CD4-positive, alpha-beta T cell treated with Interleukin-17A for 4 hours (primary cell): Measurements from ENCODE around the gene IL17C.
A peak's percentile ranks its signal among the peaks of the same experiment; 100 is the strongest.

Experiments
- DNase-seq: peaks from one replicate; pipeline ENCODE4 v3.0.0-alpha.2; 2020; ENCODE audit warnings: mixed read lengths

Gene IL17C

DNA sequence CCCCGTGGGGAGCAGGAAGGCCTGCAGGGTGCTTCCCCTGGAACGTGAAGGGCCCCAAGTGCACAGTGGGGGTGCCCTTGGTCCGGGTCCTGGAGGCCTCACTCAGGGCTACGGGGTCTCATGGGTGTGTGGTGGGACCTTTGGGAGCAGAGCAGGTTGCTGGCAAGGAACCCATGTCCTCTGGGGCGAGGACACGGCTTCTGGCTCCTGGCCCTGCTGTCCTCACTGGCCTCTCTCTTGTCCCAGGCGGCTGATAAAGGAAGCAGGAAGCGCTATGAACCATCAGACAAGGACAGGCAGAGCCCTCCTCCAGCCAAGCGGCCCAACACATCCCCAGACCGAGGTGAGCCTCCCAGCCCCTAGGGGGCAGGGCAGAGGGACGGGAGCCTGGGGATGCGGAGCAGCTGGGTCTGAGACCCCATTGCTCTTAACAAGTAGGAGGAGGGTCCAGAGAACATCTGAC, 9.8 kb upstream of the IL17C start:
- no peak for DNase-seq

DNA sequence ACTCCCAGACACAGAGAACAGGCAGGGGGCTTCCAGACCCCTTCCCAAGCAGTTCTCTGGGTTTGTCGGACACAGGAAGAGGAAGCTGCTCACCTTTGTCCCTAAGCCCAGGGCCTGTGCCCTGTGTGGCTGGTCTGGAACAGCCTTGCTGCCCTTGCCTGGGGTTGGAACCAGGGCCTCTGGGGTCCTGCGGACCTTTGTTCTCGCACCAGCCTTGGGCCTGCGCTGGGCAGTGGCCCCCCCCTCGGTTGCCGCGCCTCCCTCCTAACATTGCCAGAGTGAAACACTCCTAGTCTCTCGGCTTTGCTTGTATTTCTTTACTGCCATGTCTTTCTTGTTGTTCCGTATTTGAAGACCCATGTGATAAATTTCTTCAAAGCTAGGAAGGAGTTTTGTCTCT, 8.5 kb upstream of the IL17C start:
- no peak for DNase-seq

GRCh38 chr16:88630433-88630832, 7.9 kb upstream of the IL17C start:
- DNase-seq: no peak

DNA sequence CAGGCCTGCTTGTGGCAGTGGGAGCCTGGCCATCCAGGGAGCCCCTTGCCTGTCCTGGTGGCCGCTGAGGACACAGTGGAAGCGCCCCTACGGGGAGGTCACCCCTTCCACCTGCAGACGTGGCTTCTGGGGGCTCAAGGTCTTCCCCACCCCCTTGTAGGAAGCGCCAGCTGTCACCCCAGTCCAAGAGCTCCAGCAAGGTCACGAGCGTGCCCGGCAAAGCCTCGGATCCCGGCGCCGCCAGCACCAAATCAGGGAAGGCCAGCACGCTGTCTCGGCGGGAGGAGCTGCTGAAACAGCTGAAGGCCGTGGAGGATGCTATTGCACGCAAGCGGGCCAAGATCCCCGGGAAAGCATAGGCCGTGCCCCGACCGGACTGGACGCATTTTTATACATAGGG, 7.4 kb upstream of the IL17C start:
- no peak for DNase-seq

DNA sequence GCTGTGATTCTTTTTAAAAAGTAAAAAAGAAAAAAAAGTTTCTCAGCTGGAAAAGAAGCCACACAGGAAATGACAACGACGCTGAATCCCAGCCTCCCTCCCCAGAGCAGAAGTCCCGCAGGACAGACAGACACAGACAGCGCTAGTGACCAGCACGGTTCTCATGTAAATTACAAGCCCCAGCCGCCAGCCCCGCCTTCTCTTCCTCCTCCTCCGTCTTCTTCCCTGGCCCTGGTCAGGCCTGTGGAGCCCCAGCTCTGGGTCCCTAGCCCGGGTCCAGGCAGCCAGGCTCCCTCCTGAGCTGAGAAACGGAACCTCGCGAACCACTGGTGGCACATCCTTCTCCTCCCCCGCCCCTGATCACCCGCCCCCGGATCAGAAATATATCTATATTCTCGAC, 7.0 kb upstream of the IL17C start:
- no peak for DNase-seq

DNA sequence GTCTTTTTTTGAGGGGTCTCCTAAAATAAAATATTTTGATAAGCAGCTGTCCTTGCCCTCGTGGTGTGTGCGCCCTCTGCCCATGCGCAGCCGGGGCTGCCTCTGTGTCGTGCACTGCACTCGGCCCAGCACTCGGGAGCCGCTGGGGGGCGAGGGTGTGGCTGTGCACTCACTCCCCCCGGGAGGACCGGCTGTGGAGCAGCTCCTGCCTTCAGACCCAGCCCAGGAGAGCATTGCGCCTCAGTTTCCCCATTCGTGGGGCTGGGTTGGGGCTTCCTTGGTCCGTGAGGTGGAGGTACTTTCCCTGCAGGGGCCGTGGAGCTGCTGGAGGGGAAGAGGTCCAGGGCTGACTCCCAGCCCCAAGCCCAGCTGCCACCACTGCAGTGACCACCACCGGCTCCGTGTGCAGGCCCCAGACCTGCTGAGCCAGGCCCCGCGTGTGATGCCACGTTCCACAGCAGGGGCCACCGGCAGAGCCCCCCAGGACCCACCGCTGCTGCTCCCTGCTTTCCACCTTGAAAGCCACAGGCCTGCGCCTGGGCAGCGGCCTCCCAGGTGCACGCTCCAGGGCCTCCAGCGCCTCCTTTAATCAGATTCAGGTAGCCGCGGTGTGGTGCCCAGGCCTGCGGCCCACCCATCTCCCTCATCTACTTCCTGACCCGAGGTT, 6.3 kb upstream of the IL17C start:
- no peak for DNase-seq

DNA sequence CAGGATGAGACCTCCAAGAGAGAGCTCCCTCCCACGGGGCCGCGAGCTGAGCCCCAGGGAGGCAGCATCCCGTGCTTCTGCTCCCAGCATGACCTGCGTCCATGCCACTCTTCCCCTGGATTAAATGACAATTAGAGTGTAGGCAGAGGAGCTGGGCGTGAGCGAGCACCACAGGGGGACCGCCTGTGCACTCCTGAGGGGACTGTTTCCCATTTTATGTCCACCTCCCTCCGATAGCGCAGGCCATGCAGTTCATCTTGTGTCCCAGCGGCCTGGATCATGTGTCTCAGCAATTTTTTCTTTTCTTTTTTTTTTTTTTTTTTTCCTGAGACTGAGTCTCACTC, 5.8 kb upstream of the IL17C start:
- DNase-seq: no peak

DNA sequence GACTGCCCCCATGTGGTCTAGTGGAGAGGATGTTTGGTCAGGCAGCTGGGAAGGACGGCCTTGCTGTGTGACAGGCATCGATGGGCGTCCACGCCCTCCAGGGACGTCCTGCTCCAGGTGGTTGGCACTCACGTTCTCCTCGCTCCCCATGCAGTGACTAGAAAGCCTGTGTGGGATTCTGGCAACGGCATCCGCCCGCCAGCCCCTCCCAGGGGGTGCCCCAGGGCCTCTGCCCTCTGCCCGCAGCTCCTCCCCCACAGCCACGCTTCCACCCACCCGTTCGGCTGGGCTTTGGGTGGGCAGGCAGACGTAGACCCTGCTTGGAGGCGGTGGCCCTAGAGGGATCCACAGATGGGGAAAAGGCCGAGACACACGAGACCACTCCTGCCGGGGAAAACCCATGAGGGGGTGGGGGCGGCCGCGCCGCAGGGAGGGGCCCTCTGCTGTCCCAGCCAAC, 4.7 kb upstream of the IL17C start:
- DNase-seq: peak; percentile 53

- peak; percentile 74 for DNase-seq
Measured at GRCh38 chr16:88634141-88634993, 4.0 kb upstream of the IL17C start.

- DNase-seq: no peak
Measured at GRCh38 chr16:88634994-88635670, 3.2 kb upstream of the IL17C start.

GRCh38 chr16:88635671-88636319, 2.6 kb upstream of the IL17C start:
- DNase-seq: no peak

DNA sequence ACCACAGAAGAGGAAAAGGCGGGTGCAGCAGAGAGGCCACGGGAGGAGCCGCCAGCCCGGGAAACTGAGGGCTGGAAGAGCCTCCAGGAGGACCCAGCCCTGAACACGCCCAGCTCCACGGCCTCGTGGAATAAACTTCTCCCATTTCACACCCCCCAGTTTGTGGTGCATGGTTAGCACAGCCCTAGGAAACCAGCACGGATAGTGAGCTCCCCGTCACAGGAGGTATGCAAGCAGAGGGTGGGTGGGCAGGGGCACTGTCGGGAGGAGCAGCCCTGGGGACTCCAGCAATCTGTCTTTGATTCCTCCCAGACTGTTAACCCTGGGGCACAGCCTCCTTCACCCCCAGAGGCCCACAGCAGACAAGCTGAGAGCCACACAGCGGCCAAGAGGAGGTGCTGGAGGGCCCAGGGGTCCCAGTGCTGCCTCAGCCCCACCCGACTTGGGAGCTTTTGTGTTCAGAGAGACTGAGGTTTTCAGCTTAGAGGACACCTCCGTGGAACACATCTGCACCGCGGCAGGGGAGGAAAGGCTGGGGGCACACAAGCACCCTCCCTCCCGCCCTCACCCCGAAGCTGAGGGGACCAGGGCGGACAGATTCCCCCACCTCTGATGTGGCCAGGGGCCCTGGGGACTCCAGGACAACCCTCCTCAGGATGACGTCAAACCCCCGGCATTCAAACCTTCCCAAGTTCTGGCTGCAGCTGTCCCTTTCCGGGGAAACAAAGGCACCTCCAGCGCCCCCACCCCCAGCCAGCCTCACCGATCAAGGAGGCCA, 1.7 kb upstream of the IL17C start:
- DNase-seq: no peak

DNA sequence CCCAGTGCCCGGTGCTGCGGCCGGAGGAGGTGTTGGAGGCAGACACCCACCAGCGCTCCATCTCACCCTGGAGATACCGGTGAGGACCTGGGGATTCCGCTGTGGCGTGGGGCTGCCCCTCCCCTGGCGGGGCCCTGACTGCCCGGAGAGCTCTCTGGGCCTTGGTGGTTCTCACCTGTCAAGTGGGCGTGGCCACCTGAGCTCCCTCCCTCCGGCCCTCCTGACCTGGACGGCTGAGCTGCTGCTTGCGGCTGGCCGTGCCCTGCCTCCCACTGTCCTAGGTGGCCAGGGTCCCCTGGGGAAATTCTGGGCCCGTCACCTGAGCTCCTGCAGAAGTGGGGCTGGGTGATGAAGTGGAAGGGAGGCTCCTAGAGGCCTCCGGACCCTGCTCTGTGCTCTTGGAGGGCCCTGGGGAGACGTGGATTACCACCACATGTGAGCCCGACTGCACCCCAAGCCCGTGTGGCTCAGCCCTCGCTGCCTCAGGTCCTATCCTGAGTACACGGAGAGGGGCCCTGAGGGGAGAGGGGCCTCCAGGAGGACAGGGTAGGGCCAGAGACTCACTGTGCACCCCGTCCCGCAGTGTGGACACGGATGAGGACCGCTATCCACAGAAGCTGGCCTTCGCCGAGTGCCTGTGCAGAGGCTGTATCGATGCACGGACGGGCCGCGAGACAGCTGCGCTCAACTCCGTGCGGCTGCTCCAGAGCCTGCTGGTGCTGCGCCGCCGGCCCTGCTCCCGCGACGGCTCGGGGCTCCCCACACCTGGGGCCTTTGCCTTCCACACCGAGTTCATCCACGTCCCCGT, 1.1 kb downstream of the IL17C start:
- DNase-seq: no peak

DNA sequence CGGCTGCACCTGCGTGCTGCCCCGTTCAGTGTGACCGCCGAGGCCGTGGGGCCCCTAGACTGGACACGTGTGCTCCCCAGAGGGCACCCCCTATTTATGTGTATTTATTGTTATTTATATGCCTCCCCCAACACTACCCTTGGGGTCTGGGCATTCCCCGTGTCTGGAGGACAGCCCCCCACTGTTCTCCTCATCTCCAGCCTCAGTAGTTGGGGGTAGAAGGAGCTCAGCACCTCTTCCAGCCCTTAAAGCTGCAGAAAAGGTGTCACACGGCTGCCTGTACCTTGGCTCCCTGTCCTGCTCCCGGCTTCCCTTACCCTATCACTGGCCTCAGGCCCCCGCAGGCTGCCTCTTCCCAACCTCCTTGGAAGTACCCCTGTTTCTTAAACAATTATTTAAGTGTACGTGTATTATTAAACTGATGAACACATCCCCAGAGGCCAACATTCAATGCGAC, 1.7 kb downstream of the IL17C start:
- no peak for DNase-seq

DNA sequence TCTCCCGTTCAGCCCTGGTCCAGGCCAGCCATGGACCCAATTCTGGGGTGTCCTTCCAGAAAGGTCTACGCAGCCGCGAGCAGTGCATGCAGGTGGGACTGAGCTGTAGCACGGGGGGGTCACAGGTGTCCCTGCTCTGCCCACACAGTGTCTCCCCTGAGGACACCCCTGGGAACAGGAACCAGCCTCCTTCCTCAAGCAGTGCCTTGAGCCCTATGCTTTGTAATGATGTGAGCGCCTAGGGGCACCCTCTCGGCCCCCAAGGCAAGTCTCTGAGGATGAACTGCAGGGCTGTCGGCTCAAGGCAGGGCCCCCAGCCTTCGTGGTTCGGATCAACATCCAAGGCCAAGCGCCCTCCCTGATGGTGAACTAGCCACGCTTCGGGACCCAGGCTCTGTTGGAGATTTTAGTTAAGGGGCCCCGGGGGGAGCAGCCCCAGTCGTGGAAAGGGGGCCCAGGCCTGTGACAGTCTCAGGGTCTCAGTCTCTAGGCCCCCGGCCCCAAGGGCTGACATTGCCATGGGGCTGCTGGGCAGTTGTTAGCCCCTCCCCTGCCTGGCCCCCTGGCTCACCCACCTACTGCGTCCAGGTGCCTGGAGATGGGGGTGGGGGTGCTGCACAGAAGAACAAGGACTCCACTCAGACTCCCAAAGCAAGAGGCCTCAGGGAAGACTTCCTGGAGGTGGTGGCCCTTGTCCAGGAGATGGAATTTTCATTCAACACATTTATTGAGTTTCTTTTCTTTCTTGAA, 2.3 kb downstream of the IL17C start:
- no peak for DNase-seq

- DNase-seq: no peak
Measured at GRCh38 chr16:88642881-88643643, 4.7 kb downstream of the IL17C start.

DNA sequence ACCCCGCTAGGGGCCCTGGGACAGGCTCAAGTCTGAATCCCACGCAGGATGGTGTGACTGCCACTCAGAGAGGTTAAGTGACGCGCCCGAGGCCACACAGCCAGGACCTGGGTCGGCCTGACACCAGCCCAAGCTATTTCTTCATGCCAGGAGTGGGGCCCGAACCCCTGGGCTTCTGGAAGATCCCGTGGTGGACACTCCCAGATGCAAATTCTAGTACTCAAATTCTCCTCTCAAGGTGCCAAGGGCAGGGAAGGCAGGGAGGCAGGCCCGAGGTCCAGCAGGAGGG, 5.2 kb downstream of the IL17C start:
- DNase-seq: no peak

DNA sequence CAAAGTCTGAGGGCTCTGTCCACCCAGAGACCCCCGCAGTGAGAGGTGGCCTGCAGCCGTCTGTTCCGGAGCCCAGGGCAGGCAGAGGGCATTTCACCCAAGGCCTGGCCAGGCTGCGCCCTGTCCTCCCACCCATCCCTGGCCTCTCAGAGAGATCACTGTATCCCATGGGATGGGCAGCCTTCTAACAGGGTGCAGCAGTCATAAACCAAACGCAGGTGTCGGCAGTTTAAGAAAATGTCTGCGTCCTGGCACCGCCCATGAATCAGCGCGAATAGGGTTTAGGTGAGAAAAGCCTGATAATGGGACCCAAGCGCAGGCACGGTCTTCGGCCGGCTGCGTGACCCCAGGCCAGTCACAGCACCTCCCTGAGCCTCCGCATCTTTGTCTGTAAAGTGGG, 7.1 kb downstream of the IL17C start:
- no peak for DNase-seq

DNA sequence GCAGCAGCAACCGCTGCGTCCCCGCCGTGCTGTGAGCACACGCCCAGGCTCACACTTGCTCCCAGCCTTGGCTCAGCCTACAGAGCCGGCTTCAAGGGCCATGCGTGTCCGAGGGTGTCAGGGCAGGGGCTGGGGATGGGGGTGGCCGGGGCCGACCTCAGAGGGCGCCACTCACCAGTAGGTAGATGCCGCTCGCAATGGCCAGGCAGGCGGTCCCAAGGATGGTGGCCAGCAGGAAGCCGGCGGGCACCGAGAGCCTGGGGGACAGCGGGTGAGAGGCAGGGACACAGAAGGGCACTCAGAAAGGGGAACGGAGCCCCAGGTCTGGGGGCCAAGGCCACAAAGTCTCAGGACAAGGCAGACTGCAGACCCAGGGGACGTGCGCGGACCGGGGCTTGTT, 7.6 kb downstream of the IL17C start:
- DNase-seq: no peak

DNA sequence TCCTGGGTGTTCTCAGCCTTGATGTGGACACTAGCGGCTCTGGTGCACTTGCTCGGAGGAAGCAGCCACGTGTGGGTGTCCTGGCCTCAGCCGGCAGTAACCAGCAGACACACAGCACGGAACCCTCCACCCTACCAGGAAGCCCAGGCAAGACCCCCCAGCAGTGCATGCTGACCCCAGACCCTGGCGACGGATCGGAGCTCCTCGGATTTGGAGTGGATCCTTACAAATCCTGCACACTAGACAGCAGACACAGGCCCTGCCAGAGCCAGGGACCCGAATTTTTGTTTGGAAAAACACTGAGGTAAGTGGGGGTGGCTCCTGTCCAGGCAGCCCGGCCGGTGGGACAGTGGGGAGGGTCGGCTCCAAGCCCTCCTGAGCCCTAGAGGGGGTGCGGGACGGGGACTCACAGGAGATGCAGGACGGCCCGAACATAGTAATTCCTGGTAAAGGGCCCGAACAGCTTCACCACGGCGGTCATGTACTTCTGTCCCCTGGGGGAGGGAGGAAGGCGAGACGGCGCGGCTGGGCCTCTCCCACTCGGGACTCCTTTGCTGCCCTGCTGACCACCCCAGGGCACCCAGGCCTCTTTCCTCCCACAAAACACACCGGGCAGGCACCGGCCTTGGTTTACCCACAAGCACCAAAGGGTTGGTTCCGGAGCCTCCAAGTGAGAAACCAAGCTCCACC, 8.1 kb downstream of the IL17C start:
- DNase-seq: no peak
